A204.1 (cell line): ENCODE measurements around the gene AFMID.
"Not testable (repeated sequence)": the region's sequence is repeated elsewhere in the genome, so short reads cannot be mapped to it uniquely, and the experiment has no call there.

Experiments
- FAIRE-seq: peaks from 2 replicates; lab custom pipeline; 2012; peaks lifted over from hg19 to GRCh38; lab: Jason Lieb, UNC

AFMID gene, protein sequence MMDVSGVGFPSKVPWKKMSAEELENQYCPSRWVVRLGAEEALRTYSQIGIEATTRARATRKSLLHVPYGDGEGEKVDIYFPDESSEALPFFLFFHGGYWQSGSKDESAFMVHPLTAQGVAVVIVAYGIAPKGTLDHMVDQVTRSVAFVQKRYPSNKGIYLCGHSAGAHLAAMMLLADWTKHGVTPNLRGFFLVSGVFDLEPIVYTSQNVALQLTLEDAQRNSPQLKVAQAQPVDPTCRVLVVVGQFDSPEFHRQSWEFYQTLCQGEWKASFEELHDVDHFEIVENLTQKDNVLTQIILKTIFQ

DNA sequence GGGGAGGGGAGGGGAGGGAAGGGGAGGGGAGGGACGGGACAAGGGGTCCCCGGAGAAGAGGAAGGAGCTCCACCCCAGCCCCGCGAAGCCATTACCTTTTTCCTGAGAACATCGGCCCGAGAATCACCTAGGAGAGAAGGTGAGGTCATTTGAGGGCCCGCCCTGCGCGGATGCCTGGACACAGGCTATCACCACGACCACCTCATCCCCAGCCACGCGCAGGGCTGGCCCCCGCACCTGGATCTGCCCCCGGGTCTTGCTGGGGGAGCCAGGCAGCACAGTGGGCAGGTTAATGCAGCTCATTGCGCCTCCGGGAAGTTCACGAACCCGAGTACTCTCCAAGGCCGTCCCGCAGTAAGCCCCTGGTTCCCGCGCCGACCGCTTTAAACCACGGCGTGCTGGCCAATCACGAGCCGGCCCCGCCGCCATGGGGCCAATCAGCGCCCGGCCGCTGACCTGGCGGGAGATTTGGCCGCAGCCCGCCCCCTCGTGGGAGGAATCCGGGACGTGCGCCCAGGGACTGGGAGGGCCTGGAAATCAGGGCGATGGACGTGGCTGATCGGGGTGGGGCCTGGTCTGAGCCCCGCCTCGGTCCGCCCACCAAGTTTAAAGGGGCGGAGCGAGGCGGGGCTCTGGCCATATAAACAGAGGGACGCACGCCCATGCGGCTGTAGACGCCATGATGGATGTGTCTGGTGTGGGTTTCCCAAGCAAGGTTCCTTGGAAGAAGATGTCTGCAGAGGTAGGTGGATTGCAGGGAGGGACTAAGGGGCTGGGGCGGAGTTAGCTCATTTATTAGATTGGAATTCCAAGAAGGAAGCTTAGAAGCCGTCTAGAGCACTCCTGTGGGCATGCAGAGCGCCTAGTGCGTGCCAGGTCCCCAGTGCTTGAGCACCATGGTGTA, at the start of gene AFMID, which contains the start of gene TK1:
AFMID (plus strand) TSS at position 671 of the 904 bp plus-strand sequence; CDS start at position 680, 9 bp downstream.
TK1 (minus strand) TSS at position 361 of the 904 bp plus-strand sequence; CDS start at position 303, 58 bp downstream.
- FAIRE-seq: peak; percentile 98

DNA sequence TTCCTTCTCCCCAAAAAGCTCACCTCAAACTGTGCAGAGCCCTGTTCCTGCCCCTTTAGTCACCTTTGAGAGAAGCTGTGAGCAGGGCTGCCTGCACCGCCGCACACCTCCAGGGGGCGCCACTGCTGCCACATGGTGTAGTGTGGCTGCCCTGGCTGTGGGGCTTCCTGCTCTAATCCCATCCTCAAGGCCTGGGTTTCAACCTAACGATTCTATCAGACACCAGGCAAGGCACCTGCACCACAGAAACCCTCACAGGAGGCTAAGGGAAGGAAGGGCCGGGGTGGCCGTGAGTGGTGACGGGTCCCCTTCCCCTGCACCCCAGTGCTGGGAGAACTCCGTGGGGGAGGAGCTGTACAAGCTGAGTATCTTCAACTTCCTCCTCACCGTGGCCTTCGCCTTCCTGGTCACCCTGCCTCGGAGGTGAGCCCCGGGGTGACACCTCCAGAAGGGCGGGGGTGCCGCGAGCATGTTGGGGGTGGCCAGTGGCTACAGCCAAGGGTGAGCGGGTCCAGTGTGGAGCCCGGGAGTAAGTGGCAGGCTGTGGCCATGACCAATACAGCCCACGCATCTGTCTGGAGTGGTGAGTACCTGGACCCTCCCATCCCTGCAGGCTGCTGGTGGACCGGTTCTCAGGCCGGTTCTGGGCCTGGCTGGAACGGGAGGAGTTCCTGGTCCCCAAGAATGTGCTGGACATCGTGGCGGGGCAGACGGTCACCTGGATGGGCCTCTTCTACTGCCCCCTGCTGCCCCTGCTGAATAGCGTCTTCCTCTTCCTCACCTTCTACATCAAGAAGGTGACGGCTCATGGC, 49.6 kb upstream of the AFMID start:
- FAIRE-seq: no peak

DNA sequence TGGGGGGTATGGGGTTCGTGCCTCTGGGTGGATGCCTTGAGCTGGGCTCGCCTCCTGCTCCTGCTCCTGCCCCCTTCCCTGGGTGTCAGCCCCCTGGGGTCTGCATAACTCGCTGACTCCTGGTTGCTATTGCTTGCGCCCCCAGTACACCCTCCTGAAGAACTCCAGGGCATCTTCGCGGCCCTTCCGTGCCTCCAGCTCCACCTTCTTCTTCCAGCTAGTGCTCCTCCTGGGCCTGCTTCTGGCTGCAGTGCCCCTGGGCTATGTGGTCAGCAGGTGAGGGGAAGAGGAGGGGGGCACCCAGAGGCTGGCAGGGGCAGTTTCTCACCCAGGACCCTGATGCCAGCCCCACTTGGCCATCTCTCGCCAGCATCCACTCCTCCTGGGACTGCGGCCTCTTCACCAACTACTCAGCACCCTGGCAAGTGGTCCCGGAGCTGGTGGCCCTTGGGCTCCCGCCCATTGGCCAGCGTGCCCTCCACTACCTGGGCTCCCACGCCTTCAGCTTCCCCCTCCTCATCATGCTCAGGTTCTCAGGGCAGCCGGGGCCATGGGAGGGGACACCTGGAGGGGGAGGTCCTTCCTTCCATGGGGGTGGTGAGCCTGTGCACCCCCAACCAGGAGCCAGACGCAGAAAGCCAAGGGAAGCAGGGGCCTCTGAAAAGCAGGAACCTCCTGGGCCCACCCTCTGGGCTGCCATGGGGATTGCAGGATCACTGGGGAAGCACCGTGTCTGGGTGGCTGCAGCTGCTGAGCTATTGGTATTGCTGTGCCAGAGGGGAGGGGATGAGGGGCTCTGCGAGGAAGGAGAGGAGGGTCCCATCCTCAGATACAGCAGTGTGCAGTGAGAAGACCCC, 48.7 kb upstream of the AFMID start:
- FAIRE-seq: no peak

DNA sequence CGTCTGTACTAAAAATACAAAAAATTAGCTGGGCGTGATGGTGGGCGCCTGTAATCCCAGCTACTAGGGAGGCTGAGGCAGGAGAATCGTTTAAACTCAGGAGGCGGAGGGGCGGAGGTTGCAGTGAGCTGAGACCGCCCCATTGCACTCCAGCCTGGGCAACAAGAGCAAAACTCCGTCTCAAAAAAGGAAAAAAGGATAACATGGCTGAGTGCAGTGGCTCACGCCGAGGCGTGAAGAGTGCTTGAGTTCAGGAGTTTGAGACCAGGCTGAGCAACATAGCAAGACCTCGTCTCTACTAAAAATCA, 47.3 kb upstream of the AFMID start:
- not testable (repeated sequence) for FAIRE-seq

DNA sequence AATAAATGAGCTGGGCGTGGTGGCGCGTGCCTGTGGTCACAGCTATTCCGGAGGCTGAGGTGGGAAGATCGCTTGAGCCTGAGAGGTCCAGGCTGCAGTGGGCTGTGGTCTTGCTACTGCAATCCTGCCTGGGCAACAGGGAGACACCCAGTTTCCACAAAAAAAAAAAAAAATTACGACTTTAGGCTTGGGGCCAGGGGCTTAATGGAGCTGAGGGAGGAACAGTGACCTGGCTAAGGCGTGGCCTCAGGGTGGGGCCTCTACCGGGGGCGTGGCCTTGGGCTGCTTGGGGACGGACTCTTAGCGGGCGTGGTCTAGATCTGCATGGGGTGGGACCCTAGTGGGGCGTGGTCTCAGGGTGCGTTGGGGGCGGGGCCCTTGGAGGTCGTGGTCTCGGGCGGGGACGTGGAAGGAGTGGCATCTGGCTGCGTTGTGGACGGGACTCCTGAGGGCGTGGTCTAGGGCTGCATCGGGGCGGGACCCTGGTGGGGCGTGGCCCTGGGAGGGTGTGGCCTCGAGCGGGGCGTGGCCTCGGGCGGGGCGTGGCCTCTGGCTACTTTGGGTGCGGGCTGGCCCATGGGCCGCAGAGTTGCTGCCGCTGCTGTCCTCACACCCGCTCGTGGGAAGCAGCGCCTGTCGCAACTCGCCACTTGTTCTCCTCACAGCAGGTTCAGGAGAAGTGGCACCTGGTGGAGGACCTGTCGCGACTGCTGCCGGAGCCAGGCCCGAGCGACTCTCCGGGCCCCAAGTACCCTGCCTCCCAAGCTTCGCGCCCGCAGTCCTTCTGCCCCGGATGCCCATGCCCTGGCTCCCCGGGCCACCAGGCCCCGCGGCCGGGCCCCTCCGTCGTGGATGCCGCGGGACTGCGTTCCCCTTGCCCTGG, 46.8 kb upstream of the AFMID start:
- FAIRE-seq: no peak

DNA sequence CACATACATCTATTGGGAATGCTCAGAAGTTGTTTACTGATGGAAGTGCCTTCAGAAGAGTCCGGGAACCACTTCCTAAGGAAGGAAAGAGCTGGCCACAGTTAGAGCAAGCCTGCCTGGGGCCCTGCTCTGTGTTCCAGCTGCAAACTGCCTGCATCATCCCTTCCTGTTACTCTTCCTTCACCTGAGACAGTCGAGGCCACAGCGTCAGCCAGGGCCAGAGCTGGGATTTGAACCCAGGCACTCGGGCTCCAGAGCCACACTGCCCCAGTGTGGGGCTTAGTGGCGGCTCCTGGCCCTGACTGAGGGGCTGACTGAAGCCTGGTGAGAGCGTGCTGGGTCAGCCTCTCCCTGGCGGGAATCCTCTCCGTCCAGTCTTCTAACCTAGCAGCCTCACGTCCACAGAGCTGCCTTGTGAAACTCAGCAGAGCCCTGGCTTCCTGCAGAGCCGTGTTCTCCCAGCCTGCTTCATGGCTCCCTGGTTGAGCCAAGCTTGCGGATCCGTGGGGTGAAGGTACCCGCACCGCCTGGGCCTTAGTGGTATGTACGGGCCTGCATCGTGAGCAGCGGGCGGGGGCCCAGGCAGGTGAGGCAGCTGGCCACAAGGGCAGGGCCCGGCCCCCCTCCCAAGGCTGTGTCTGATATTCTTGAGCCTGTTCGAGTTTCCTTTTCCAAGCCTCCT, 45.6 kb upstream of the AFMID start:
- FAIRE-seq: no peak

DNA sequence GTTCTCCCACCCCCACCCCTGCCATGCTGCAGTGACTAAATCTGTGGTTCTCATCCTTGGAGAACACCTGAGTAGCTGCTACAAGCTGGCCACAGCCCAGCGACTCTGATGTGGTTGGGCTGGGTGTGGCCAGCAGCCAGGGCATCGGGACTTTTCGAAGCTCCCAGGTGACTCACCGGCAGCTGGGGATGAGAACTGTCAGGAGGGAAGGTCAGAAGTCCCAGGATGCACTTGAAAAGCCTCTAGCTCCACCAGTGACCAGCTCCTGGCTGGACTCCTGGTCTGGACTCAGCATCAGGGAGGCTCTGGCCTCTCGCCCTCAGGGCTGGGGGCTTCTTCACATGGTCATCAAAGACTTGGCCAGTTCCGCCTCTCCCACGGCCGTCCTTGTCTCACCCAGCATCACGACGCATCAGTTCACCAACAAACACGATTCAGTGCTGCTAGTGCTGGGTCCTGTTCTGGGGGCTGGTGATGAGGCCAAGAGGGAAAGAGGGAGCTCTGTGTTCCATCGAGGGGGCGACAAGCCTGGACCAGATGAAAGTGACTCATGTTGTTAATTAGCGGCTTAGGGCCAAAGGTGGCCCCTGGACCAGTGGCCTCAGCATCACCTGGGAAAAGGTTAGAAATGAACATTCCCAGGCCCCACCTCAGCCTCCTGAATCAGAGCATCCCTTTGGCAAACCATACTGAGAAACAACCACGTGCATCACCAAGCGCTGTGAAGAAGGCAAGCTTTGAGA, 44.9 kb upstream of the AFMID start:
- FAIRE-seq: no peak

DNA sequence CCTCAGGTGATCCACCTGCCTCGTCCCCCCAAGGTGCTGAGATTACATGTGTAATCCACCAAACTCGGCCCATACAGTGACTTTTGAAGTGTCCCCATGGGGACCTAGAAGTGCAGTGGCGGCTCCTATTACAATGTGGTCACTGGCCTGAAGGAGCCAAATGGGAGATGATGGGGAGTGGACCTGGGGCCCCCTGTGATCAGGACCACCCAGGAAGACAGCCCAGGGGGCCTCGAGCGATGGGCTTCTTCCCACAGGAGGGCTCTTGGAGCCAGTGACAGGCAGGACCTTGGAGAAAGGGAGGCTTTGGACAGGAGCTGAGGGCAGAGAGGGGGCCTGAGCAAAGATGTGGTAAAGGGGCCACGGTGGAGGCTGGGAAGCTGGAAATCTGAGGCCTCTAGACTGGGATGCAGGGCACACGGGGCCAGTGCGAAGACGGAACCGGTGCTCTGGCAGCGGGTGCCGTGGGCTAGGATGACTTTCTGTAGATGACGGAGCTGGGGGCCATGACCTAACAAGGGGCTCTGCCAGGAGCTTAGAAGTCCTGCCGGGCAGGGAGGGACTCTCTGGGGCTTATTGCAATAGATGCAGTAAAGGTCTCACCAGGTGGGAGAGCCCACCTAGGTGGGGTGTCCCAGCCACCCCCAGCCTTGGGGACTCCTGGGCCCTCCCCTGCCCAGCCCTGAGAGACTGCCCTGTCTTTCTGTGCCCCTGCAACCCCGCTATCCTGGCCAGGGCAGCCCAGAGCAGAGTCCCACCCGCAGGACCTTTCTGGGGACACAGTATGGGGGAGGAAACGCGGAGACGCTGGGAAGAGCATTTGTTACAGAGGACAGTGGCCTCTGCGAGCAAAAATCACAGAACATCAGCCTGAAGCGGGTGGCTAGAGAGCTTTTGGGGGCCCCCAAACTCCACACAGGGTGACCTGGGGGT, 43.7 kb upstream of the AFMID start:
- no peak for FAIRE-seq

DNA sequence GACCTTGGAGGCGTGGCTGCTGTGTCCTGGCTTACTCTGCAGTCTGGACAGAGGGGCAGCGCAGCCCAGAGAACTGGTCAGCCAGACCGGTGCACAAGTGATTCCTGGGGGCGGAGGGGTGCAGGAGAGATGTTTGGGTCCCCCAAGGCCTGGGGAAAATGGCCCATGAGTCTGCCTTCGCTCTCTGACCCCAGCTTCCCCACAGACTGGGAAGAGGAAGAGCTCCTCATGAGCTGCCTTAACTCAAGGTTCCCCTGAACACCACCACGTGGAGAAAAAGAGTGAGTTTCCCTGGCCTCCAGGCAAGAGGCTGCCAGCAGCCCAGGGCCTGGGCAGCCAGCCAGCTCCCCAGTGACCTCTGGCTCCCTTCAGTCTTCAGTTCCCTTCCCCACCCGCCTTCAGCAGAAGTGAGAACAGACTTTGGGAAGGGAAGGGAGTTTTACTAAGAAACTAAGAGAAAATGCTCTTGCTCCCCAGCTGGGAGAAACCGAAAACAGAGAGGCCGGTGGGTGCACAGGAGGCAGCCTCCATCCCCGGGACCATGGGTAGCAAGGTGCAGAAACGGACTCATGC, 42.9 kb upstream of the AFMID start:
- FAIRE-seq: no peak

DNA sequence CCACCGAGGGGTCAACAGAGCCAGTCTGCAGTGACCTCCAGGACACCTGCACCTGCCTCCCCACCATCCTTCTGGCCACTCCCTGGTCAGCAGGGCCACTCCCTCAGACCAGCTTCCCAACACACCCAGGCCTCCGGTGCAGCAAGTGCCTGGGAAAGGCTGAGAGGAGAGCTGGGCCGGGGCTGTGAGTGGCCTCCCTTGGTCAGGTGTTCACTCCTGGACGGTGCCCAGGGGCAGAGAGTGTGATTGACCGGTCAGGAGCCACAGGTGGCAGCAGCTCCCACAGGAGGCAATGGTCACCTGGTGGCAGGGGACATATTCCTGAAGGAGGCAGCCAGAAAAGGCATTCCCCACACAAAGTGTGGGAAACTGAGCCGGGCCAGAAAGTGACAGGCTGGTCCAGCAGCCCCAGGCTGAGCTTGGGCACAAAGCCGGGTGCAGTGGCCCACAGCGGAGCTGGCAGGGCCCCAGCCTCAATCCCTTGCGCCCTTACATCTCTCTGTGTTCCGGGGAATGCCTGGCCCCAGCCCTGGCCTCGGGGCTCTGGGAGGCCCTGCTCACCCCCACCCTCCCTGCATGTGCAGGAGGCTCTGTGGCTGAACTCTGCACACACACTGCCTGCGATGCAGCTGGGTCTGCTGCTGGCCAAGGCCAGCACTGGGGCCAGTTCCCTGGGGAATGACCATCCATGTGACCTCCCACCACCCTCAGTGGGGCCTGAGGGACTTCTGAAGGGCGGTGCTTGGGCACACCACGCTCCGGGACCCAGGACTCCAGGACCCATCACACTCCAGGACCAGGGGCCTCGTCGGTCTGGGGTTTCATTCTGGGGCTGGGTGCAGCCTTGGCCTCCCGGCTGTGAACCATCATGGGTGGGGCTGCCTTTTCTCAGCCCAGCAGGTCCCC, 42.2 kb upstream of the AFMID start:
- no peak for FAIRE-seq

DNA sequence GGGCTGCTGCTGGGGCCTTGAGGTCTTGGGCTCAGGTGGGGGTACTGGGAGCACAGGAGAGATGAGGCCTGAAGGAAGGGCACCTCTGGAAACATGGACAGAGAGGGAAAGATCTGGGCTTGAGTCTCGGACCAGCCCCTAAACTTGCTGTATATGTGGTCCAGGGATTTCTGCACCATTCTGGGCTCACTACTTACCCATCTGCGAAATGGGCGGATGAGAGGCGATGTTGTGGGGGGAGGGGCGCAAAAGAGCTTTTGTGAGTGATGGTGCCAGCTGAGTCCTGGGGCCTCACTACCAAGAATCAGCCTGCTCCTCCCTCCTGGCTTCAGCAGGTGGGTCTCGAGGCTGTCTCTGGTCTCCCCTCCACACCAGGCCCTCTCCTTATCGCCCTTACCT, 40.7 kb upstream of the AFMID start:
- no peak for FAIRE-seq

DNA sequence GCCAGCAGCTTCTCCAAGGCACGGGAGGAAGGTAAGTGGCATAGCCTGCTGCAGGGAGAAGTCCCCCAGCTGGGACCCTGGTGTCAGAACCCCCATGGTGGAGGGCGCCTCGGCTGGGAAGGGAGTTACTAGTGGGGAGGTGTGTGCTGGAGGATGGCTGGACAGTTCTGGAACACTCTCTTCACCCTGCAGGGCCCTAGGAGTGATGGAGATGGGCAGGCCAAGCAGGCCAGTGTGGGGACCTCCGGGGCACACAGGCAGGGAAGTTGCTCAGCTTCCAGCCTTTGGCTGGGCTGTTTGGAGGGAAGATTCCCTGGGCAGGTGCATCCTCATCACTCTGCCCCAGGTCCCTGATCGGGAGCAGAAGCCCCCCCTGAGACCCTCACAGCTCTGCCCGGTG, 40.3 kb upstream of the AFMID start:
- FAIRE-seq: no peak

DNA sequence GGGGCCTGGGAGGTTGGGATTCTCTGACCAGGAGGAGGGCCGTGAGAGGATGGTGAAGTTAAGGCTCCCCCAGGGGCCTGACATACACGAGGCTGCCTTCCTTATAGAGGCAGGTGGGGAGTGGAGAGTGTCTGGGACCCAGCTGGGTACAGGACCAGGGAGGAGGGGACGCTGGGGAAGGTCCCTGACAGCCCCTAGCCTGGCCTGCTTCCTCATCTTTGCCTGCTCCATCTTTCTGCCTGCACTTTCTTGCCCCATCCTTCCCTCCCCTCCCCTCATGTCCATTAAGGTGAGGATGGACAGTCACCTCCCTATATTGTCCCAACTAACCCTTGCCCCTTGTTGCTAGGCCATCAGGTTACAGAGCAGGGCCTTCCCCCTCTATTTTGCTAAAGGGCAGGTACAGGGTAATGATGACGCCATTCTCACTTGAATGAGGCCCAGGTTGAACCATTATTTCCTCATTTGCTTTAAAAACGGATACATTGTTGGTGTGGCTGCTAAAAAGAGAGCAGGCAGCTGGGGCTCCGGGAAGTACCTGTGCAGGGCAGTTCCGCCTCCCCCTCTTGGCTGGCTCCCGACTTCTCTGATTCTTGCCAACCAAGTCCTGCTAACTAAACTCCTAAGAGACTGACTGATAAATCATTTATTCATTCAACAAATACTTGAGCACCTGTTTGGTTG, 39.7 kb upstream of the AFMID start:
- FAIRE-seq: no peak

DNA sequence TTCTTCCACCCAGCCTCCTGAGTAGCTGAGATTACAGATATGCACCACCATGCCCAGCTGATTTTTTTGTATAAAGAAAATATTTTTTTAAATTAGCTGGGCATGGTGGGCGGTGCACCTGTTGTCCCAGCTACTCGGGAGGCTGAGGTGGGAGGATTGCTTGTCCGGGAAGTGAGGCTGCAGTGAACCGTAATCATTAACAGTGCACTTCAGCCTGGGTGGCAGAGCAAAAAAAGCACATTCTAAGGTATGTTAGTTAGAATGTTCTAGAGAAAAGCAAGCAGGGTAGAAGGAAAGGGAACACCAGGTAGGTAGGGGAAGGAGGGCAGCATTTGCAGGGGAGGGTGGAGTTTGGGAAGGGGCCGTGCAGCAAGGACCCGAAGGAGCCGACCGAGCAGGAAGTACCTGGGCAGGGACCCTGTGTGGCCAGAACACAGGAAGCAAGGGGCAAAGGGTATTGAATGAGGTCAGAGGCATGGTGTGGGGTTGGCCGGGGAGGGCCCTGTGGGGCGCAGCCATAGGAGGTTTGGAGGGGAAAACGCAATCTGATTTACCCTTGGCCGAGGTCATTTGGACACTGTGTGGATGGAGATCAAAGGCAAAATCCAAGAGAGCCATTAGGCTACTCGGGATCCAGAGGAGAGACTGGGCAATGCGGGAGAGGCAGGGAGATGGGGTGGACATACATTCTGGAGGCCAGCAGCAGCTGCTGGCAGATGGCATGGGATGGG, 38.7 kb upstream of the AFMID start:
- FAIRE-seq: no peak

DNA sequence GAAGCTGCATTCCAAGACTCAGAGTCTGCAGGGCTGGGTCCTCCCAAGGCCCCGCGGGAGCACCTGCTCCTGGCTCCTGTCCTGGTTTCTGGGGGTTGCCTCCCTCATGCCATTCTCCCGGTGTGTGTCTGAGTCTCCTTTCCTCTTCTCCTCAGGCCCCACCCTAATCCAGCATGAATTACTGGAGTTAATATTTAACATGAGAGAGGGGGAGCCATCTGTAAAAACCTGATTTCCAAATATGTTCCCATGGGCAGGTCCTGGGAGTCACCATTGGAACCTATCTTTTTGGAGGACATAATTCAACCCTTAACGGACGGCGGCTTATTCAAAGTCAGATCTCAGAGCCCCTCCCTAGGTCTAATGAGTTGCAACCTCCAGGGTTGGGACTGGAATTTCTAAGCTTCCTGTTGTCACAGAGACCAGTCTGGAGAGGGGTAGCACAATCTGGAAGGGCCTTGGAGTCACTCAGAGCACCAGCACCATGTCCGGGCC, 35.6 kb upstream of the AFMID start:
- FAIRE-seq: no peak
